Putamen (tissue), 1 donor: ENCODE measurements around the gene MAP3K20.
"Not testable (repeated sequence)": the region's sequence is repeated elsewhere in the genome, so short reads cannot be mapped to it uniquely, and the experiment has no call there.

Source experiments
- DNase-seq: peaks from one replicate; pipeline ENCODE4 v3.0.0-alpha.2; 2016; ENCODE audit warnings: low spot score

Gene MAP3K20

GRCh38 chr2:173087793-173088496 is 12.3 kb downstream of the MAP3K20 start:
- DNase-seq: no peak

DNA sequence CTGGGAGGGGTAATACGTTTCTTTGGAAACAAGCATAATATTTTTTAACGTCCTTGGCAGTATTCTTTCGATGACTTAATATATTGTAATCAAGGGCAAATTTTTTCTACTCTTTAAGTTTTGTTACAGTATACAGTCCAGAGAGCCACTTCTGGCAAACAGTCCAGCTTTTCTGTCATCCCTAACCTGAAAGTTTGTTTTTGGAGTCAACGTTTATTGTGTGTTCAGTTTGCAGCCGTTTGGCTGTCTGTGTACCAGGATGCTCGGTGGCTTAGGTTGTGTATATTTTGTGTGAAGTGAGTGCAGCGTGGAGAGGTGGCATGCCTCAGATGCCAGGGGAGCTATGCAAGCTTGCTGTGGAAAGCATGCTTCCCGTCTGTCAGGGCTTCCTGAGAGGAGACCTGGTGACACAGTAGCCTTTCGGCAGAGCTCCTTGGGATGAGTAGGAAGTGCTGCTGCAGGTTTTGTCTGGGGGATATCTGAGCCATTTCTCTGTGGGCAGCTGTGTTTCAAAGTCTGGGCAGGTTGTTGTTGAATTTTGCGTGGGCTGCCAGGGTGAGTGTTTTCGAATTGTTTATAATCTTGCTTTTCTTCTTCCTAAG is 14.7 kb downstream of the MAP3K20 start:
- DNase-seq: no peak

- DNase-seq: no peak
Observed at GRCh38 chr2:173090973-173091660, 15.5 kb downstream of the MAP3K20 start.

DNA sequence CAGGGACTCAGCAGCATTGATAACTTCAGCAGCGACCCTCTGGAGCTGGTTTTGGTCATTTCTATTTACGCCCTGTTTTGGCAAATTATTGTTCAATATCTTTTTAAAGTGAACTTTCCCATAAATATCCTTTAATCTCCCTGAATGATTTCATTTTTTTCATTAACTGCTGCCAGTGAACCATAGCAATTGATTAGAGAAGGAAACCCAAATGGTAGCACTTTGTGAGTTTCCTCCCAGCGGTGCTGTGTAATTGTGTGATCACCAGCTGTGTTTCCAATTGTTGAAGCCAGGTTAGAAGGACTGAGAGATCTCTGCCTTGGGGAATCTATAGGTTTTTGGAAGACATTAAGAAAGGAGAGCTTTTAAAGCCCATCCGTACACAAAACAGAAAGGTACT is 16.3 kb downstream of the MAP3K20 start:
- DNase-seq: no peak

DNA sequence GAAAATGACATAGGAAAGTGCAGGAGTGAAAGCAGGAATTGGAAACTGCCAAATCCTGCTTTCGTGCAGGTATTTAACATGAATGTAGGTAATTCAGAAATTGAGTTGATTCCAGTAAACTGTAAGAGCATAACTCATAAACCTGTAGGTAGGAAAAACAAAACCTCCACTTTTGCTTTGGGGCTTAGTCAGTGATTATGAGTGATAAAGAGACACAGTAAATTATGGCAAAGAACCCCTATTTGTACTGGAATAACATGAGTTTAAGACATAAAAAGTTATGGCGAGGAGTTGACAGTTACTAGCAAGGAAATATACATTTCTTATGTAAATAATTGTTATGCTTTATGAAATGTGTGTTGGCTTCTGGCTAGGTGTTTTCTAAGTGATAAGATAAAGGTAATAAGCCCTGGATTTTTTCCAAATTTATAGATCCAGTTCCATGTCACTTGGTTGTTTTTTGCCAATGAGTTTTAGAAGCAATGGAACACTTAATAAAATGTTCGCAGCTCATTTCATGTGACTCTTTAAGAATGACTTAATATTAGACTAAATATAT is 17.3 kb downstream of the MAP3K20 start:
- DNase-seq: no peak

DNA sequence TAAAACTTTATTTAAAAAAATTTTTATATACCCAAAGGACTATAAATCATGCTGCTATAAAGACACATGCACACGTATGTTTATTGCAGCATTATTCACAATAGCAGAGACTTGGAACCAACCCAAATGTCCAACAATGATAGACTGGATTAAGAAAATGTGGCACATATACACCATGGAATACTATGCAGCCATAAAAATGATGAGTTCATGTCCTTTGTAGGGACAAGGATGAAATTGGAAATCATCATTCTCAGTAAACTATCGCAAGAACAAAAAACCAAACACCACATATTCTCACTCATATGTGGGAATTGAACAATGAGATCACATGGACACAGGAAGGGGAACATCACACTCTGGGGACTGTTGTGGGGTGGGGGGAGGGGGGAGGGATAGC is 18.0 kb downstream of the MAP3K20 start:
- not testable (repeated sequence) for DNase-seq

DNA sequence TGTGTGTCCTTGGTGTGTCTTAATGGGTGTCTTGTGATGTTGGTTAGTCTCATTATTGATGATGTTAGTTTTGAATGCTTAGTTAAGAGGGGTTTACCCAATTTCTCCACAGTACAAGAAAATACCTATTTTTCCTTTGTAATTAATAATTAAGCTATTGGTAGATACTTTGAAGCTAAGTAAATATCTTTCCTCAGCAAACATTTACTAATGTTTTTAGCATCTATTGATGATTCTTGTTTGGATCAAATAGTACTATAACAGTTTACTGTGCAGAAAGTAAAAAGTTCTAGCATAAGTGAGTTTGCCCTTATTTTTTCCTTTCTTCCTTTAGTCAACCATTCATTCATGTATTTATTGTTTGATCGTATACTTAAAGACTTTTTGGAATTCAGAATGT is 19.1 kb downstream of the MAP3K20 start:
- DNase-seq: no peak

DNA sequence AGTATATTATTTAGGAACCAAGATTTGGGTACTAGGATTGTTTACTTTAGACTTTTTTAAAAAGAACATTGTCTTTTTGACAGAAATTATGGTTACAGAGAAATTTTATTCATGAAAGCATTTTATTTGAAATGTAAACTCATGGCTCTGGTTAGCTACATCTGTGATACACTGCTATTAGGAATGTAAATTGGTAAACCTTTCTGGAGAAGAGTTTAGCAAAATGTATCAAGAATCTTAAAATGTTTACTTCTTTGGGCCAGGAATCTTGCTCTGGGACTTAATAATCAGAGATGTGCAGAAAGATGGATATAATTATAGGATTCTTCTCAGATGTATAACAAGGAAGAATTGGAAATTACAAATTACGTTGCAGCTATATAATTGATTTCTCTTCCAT is 19.7 kb downstream of the MAP3K20 start:
- DNase-seq: no peak

DNA sequence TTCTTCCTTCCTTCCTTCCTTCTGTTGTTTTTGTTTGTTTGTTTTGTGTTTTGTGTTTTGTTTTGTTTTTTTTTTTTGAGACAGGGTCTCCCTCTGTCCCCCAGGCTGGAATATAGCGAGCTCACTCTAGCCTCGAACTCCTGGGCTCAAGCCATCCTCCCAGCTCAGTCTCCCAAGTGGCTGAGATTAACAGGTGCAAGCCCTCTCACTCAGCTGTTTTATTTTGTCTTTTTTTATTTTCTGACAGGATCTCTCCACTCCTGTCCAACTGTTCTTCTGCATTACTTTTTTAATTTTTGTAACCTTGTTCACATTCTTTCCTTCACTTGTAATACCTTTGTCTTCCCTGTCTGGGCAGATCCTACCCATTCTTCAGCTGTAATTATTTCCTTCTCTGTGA is 23.6 kb downstream of the MAP3K20 start:
- DNase-seq: no peak

DNA sequence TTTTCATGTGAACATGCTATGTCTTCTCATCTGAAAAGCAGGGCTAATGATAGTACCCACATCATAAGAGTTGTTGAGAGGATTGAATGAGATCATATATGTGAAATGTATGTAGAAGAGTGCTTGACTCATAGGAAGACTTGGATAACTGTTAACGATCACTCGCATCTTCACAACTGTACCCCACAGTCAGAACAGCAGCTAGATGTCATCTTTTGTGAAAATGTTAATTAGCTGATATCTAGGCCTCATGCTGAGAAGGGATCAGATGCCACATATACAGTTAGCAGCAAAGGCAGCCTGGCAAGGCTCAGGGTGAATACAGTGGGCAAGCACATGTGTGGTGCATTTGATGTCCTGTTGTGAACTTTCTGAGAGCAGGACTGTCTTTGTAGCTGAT is 24.2 kb downstream of the MAP3K20 start:
- no peak for DNase-seq

DNA sequence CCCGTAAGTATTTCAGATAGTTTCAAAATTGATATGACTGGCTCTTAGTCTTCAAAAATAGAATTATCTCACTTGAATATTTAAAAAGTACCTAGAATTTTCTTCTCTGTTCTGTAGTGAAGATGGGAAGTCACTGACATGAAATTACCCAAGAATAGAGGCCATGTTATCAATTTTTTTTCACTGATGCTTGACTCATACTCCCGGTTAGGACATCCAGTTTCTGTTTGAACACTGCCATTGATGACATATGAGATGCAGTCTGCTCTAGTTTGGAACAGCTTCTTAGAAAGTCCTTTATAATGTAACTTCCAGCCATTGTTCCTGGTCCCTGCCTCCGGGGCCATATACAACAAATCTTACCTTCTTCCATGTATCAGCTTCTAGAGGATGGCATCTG is 26.0 kb downstream of the MAP3K20 start:
- DNase-seq: no peak

DNA sequence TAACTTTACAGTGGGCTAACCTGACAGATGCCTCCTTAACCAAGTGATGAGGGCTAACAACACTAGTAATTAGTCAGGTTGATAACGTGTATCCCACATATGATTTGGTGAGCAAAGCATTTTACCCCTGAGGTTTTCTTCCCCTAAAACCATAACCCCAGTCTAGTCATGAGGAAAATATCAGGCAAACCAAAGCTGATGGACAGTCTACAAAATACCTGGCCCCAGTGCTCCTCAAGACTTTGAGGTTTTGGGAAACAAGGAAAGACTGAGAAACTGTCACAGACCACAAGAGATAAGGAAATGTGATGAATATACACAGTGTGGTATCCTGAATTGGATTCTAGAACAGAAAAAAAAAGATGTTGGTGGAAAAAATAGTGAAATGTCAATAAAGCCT is 28.5 kb downstream of the MAP3K20 start:
- DNase-seq: no peak

GRCh38 chr2:173106959-173107628 is 31.4 kb downstream of the MAP3K20 start:
- DNase-seq: no peak

DNA sequence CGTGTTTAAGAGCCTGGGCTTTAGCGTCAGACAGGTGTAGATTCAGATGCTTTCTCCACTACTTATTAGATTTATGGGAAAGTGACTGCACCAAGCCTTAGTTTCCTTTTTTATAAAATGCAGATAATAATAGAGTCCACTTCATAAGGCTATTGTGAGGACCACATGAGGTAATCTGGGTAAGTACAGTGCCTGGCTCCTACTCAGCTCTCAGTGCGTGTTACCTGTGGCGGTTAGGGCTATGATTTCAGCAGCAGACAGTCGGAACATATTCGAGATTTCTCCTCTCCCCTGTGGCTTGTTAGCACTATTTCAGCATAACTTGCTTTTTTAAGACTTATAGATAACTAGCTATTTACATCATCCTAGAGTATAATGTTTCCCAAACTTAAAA is 32.0 kb downstream of the MAP3K20 start:
- DNase-seq: no peak

DNA sequence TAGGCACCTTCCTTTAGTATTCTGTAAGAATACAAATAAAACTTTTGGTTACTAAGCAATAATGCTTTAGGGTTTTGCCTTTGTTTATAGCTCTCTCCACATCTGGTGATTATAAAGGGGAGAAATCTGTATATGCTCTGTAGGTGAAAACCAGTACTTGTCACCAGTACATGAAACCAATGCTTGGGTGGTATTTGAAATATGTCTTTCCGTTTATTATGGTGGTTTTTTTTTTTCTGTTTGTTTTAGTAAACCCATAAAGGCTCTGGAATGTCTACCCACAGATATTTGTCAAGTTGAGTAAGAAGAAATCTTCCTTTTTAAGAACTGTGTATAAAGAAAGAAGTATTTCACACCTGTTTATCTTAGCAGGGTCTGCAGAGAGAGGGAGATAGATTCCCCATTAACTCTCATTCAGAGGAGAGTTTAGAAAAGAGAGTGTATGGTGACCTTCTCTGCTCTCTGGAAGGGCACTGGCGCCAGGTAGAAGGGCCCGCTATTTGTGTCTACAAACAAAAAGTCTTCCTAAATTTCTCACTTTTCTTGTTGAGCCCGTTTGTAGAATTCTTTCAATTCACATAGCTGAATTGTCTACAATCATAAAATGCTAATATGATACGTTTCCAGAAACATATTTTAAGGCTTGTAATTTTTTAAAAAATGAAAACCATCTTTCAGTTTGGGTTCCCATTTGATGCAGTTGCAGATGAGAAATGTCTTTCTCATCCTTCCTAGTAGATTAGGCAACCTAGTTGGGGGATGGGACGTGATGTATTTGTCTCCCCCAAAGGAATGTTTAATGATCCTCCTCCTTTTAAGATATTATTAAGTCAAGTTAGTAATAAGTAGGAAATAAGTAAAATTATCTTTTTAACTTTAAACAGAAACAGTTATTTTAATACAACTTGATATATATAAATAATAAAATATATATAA is 33.9 kb downstream of the MAP3K20 start:
- no peak for DNase-seq

- DNase-seq: no peak
Observed at GRCh38 chr2:173117678-173118077, 42.0 kb downstream of the MAP3K20 start.

- no peak for DNase-seq
Observed at GRCh38 chr2:173118395-173118794, 42.7 kb downstream of the MAP3K20 start.

DNA sequence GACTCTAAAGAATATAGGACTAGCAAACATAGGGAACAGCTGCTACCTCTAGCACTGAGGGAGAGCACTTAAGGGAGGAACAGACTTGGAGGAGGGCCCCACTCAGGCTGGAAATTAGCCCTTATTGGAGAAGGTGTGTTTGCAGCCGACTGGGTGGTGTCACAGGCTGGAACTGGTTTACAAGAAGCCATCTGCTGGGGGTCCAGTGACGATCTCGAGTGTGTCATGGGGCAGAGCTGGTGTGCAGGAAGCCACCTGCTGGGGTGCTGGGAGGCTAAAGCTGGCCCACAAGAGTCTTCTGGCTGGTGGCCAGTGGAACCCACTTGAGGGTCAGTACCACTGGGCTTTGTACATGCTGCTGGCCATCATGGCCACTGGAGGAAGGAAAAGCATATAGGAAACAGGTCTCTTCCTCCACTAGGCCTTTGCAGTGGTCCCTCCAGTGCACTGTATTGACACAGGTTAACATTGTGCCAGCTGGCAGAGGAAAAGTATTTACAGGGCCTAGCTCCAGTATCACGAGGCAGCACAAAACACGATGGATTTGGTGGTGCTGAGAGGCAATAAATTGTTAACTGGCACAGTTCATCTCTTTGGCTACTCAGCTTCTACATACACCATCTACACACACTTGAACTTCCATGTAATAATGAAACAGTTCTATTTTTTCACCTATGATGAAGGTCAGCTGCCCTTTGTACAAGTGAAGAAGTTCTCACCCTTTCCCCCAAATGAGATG is 43.6 kb downstream of the MAP3K20 start:
- no peak for DNase-seq

GRCh38 chr2:173119944-173120343 is 44.3 kb downstream of the MAP3K20 start:
- no peak for DNase-seq

- DNase-seq: no peak
Observed at GRCh38 chr2:173122936-173123335, 47.3 kb downstream of the MAP3K20 start.

DNA sequence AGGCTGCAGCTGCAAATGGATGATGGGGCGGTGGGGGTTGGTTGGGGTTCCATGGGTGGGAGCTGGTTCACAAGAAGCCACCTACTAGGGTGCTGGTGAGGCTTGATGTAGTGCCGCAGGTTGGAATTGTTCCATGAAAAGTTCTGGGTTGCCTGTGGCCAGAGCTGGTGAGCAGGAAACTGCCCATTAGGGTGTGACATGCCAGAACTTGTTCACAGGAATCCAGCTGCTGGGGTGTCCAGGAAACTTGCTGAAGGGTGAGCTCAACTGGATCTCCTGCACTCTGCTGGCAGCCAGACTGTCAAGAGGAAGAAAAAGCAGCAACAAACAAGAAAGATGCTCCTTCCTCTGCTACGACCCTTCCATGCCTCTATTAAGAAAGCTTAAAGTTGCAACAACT is 48.8 kb downstream of the MAP3K20 start:
- DNase-seq: no peak
